Osteoblast (primary cell): ENCODE measurements around the gene BCL11A. TPM values are rescaled to one million over a fixed set of nuclear protein-coding genes. Genes with fewer than 3 reads are reported as not detected.

ENCODE experiments used
- DNase-seq: peaks from one replicate; pipeline ENCODE4 v3.0.0; 2011; ENCODE audit warnings: low spot score, mixed read lengths; ENCODE audit not compliant: insufficient read length; ENCODE audit errors: missing footprints
- H2AFZ ChIP-seq: 2 replicates; pipeline ENCODE4 v1.6.0; 2011; ENCODE audit warnings: mild to moderate bottlenecking, low read length
- H3K27ac ChIP-seq: 2 replicates; pipeline ENCODE4 v1.5.1; 2011; ENCODE audit warnings: mild to moderate bottlenecking, low read depth, low read length, moderate library complexity
- H3K27me3 ChIP-seq: 2 replicates; pipeline ENCODE4 v1.6.0; 2012; ENCODE audit warnings: mild to moderate bottlenecking, control low read depth, inconsistent platforms, low read length, moderate library complexity; ENCODE audit not compliant: insufficient read depth
- H3K36me3 ChIP-seq: 2 replicates; pipeline ENCODE4 v1.5.1; 2011; ENCODE audit warnings: mild to moderate bottlenecking, low read length, control low read depth, moderate library complexity; ENCODE audit not compliant: insufficient read depth
- H3K4me1 ChIP-seq: 2 replicates; pipeline ENCODE4 v1.5.1; 2011; ENCODE audit warnings: mild to moderate bottlenecking, low read length, control low read depth, moderate library complexity; ENCODE audit not compliant: insufficient read depth
- H3K4me2 ChIP-seq: 2 replicates; pipeline ENCODE4 v1.6.0; 2011; ENCODE audit warnings: mild to moderate bottlenecking, low read length; ENCODE audit not compliant: insufficient read depth
- H3K4me3 ChIP-seq: fragments of 200-600 bp; sonication (generic); 3 replicates; pipeline ENCODE4 v1.5.1; 2012; ENCODE audit warnings: mild to moderate bottlenecking, low read length, inconsistent platforms; ENCODE audit not compliant: insufficient read depth
- H3K79me2 ChIP-seq: 2 replicates; pipeline ENCODE4 v1.6.0; 2012; ENCODE audit warnings: mild to moderate bottlenecking, low read length, control low read depth, inconsistent platforms; ENCODE audit not compliant: insufficient read depth
- H3K9me3 ChIP-seq: 2 replicates; pipeline ENCODE4 v1.5.1; 2011; ENCODE audit warnings: low read depth, low read length, control low read depth
- H4K20me1 ChIP-seq: 2 replicates; pipeline ENCODE4 v1.6.0; 2012; ENCODE audit warnings: mild to moderate bottlenecking, low read length, control low read depth; ENCODE audit not compliant: insufficient read depth
- total RNA-seq: library from RNA; depleted of rRNA; stranded (reverse); fragments of >200 nt; gene quantifications from 2 replicates; pipeline ENCODE4 v1.2.3, GENCODE V29; 2012
- TF ChIP-seq, protein P1 (sequence below): IDR thresholded peaks from 2 replicates; pipeline ENCODE4 v1.5.1; 2011; ENCODE audit warnings: mild to moderate bottlenecking, low read depth, low read length, moderate library complexity; ENCODE audit errors: extremely low read depth

Gene BCL11A
- total RNA-seq, 1 donor = 1.4 TPM

DNA sequence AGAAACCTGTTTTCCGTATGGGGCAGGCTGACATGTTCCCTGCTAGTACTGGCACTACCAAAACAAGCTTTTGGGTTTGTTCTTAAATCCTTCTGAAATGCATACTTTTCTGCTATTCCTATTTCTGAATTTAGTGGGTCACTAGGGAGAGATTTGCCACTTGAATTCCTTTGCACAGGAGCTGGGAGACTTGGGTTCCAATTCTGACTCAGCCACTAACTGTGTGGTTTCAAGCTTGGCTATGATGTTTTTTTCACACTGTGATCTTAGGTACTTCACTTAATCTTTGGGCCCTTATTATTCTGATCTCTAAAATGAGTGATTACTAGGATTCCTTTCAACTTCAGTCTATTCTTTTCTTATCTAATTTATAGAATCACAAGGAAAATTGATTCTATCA is 105.5 kb downstream of the BCL11A start:
- no peaks in the 10 kb centered on the region for H3K79me2 ChIP-seq
- no peak overlapping the region for H2AFZ ChIP-seq
- TF ChIP-seq, protein P1, sequence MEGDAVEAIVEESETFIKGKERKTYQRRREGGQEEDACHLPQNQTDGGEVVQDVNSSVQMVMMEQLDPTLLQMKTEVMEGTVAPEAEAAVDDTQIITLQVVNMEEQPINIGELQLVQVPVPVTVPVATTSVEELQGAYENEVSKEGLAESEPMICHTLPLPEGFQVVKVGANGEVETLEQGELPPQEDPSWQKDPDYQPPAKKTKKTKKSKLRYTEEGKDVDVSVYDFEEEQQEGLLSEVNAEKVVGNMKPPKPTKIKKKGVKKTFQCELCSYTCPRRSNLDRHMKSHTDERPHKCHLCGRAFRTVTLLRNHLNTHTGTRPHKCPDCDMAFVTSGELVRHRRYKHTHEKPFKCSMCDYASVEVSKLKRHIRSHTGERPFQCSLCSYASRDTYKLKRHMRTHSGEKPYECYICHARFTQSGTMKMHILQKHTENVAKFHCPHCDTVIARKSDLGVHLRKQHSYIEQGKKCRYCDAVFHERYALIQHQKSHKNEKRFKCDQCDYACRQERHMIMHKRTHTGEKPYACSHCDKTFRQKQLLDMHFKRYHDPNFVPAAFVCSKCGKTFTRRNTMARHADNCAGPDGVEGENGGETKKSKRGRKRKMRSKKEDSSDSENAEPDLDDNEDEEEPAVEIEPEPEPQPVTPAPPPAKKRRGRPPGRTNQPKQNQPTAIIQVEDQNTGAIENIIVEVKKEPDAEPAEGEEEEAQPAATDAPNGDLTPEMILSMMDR = no peak
- H3K27me3 ChIP-seq = no peaks in the 10 kb centered on the region
- no peak overlapping the region for H3K4me2 ChIP-seq
- no peaks in the 10 kb centered on the region for H3K4me1 ChIP-seq
- no peaks in the 10 kb centered on the region for H3K36me3 ChIP-seq
- H3K27ac ChIP-seq = no peak overlapping the region
- no peaks in the 10 kb centered on the region for H4K20me1 ChIP-seq
- H3K4me3 ChIP-seq = no peak overlapping the region
- no peaks in the 10 kb centered on the region for H3K9me3 ChIP-seq
- no peak for DNase-seq

DNA sequence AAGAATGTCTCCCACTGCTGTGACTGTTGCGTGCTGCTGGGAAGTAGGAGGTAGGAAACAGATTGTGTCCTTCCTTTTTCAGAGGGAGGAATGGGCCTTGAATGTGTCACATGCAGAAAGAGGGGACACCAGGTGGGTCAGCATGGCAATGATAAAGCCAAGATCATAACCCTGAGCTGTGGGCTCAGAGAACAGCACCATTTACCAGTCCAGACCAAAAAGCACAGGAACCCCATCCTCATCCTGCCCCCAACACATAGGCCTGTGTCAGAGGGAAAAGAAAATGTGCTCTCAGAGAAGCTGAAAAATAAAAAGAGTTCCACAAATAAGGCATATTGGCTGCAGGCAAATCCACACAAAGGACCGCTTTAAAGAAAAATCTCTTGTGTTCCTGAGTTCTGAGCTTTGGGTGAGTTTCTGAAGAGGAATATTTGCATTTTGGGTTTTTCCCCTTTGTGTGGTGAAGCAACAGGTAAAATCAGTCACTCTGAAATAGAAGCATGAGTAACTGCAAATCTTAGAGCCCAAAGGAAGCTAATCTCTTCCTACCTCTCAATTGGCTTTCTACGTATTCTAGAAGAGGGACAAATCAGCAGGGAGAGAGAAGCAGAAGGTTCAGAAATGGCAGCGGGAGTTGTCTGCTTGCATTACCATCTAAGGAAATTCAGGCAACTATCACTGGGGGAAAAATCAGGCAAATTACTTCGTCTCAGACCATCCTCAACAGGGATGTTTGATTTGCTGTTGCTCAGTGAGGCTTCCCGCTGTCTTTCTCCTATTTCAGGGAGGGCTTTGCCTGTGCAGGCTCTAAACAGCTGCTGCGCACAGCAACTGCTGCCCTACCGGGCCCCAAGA is 106.8 kb downstream of the BCL11A start:
- no peaks in the 10 kb centered on the region for H3K27me3 ChIP-seq
- no peaks in the 10 kb centered on the region for H3K4me1 ChIP-seq
- H3K9me3 ChIP-seq = no peaks in the 10 kb centered on the region
- no peak for DNase-seq
- TF ChIP-seq, protein P1 = no peak
- H3K36me3 ChIP-seq = no peaks in the 10 kb centered on the region
- H3K79me2 ChIP-seq = no peaks in the 10 kb centered on the region
- H3K4me2 ChIP-seq = no peak overlapping the region
- H3K27ac ChIP-seq = no peak overlapping the region
- H4K20me1 ChIP-seq = no peaks in the 10 kb centered on the region
- no peak overlapping the region for H2AFZ ChIP-seq
- H3K4me3 ChIP-seq = no peak overlapping the region

DNA sequence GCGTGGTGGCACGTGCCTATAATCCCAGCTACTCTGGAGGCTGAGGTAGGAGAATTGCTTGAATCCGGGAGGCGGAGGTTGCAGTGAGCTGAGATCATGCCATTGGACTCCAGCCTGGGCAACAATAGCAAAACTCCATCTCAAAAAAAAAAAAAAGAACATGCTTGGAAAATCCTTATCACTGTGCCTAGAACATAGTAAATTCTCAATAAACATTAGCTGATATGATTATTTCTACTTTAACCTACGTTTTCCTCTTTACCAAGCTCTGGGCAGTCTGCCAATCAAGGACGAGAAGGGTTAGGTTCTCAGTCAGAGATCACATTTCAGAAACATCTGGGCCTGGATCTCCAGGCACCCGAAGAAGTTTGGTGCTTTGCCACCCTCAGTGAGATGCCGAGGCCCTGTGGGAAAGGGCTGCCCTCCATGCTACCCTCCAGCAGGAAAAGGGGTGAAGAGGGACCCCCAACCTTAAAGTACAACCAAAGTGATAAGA is 107.7 kb downstream of the BCL11A start:
- Histone ChIP-seq H4K20me1 (no peaks in the 10 kb centered on the region), H3K4me2 (no peak overlapping the region), H3K4me1 (no peaks in the 10 kb centered on the region), H3K27ac (no peak overlapping the region), H3K4me3 (no peak overlapping the region), H3K79me2 (no peaks in the 10 kb centered on the region), H3K36me3 (no peaks in the 10 kb centered on the region), H2AFZ (no peak overlapping the region), H3K9me3 (no peaks in the 10 kb centered on the region), H3K27me3 (no peaks in the 10 kb centered on the region)
- no peak for DNase-seq
- TF ChIP-seq, protein P1 = no peak

DNA sequence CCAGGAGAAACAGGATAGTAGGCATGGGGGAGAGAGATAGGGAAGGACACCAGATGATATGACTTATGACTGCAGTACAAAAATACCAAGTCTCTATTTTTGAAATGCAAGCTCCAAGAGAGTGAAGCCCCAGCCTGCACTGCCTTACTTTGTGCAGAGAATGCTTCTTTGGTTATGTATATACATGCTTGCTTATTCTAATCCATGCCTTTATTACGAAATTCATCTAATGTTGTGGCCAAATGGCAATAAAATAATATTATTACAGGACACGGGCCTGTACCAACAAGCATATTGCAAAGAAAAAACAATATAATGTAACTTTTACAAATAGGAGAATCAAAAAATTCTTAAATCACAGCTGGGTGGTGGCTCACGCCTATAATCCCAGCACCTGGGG is 110.8 kb downstream of the BCL11A start:
- no peak overlapping the region for H3K4me2 ChIP-seq
- no peaks in the 10 kb centered on the region for H3K27me3 ChIP-seq
- no peak for DNase-seq
- H3K4me3 ChIP-seq = no peak overlapping the region
- H4K20me1 ChIP-seq = no peaks in the 10 kb centered on the region
- H2AFZ ChIP-seq = no peak overlapping the region
- TF ChIP-seq, protein P1 = no peak
- H3K27ac ChIP-seq = no peak overlapping the region
- H3K9me3 ChIP-seq = no peaks in the 10 kb centered on the region
- no peaks in the 10 kb centered on the region for H3K36me3 ChIP-seq
- H3K79me2 ChIP-seq = no peaks in the 10 kb centered on the region
- H3K4me1 ChIP-seq = no peaks in the 10 kb centered on the region
